GM12864 (cell line): ENCODE data around the gene TPRX1.
"Not testable (repeated sequence)": the region's sequence is repeated elsewhere in the genome, so short reads cannot be mapped to it uniquely, and the experiment has no call there.

ENCODE experiments used
- DNase-seq: peaks from one replicate; pipeline ENCODE4 v3.0.0-alpha.2; 2011; ENCODE audit warnings: low read depth
- H3K4me3 ChIP-seq: 2 replicates; pipeline ENCODE4 v1.5.1; 2011; ENCODE audit warnings: mild to moderate bottlenecking, low read depth, low read length, control low read depth
- TF ChIP-seq, protein P1 (sequence below): IDR thresholded peaks from 2 replicates; pipeline ENCODE4 v1.5.1; 2011; ENCODE audit warnings: low read depth, mild to moderate bottlenecking, moderate library complexity, low read length, control low read depth, inconsistent platforms; ENCODE audit errors: missing control alignments

TPRX1 gene

GRCh38 chr19:47804451-47804850 lies at the start of gene TPRX1:
TPRX1 (minus strand) TSS chr19:47804551; CDS start chr19:47804539, 12 bp downstream.
- DNase-seq, H3K4me3 ChIP-seq: not testable (repeated sequence)

- H3K4me3 ChIP-seq: no peak overlapping the region
Observed at GRCh38 chr19:47853003-47853402, 48.7 kb upstream of the TPRX1 start.

DNA sequence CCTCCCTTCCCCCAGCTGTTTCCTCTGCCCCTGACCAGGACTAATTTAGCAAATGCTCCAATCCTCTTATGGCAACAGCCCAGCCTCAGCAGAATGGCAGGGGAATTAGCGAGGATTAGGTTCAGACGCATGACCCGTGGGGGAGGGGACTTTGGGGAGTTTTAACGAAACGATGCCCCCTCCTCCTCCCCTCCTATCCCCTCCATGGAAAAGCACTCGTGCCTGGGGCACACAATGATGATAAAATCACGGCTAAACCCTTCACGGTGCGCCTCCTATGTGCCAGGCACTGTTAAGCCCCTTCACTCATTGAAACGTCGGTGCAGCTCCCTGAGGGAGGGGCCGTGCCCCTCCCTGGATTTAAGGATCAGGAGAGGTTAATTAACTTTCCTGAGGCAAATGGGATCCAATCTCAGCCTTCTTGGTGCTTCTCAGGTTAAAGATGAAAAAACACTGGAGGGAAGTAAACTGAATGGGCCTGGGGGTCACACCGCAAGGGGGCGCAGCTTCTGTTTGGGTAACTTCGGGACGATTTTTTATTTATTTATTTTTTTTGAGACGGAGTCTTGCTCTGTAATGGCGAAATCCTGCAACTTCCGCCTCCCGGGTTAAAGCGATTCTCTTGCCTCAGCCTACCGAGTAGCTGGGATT lies 44.6 kb upstream of the TPRX1 start:
- no peak for DNase-seq
- no peak overlapping the region for H3K4me3 ChIP-seq
- TF ChIP-seq, protein P1, sequence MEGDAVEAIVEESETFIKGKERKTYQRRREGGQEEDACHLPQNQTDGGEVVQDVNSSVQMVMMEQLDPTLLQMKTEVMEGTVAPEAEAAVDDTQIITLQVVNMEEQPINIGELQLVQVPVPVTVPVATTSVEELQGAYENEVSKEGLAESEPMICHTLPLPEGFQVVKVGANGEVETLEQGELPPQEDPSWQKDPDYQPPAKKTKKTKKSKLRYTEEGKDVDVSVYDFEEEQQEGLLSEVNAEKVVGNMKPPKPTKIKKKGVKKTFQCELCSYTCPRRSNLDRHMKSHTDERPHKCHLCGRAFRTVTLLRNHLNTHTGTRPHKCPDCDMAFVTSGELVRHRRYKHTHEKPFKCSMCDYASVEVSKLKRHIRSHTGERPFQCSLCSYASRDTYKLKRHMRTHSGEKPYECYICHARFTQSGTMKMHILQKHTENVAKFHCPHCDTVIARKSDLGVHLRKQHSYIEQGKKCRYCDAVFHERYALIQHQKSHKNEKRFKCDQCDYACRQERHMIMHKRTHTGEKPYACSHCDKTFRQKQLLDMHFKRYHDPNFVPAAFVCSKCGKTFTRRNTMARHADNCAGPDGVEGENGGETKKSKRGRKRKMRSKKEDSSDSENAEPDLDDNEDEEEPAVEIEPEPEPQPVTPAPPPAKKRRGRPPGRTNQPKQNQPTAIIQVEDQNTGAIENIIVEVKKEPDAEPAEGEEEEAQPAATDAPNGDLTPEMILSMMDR: peak; percentile 56

More at GRCh38 chr19:47853003-47853402, 48.7 kb upstream of the TPRX1 start:
- TF ChIP-seq, protein P1: no peak
- no peak for DNase-seq

DNA sequence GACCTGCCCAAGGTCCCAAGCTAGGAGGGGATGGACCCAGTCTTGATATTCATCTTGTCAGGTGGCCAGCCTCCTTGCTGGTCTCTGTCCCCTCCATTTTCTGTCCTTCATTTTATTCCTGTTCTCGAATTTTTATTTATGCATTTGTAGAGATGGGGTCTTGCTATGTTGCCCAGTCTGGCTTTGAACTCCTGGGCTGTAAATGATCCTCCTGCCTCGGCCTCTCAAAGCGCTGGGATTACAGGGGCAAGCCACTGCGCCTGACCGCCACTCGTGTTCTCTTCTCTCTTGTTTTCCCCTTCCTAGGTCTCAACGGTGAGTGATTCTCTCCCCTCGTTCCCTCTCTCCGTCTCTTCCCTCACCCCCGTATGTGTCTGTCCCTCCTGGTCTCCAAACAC lies 44.1 kb upstream of the TPRX1 start:
- no peak for DNase-seq
- no peak overlapping the region for H3K4me3 ChIP-seq
- TF ChIP-seq, protein P1: no peak

GRCh38 chr19:47842941-47843340 lies 38.6 kb upstream of the TPRX1 start:
- TF ChIP-seq, protein P1: no peak
- no peak overlapping the region for H3K4me3 ChIP-seq
- no peak for DNase-seq

DNA sequence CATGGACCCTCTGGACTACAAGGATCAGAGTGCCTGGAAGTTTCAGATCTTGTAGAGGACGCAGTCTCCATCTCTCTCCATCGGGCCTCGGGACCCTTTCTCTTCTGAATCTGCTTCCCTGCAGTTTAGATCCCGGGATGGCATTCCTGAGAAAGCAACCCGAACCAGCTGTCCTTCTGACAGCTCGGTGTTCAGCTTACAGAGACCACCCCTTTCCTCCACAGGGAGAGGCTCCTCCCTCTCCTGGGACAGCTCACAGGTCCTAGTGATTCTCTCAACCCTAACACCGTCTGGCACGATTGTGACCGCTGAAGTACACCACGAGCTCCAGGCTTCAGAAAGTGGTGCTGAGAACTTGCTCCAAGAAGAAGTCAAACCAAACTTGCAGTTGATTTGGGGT lies 35.6 kb upstream of the TPRX1 start:
- DNase-seq: no peak
- TF ChIP-seq, protein P1: no peak
- no peak overlapping the region for H3K4me3 ChIP-seq

DNA sequence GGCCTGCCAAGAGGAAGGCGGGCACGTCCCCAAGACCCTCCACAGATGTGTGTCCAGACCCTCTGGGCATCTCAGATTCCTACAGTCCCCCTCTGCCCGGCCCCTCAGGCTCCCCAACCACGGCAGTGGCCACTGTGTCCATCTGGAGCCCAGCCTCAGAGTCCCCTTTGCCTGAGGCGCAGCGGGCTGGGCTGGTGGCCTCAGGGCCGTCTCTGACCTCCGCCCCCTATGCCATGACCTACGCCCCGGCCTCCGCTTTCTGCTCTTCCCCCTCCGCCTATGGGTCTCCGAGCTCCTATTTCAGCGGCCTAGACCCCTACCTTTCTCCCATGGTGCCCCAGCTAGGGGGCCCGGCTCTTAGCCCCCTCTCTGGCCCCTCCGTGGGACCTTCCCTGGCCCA lies 35.1 kb upstream of the TPRX1 start:
- TF ChIP-seq, protein P1: no peak
- H3K4me3 ChIP-seq: no peak overlapping the region
- no peak for DNase-seq
